ENCODE data around the gene NLGN1. TPM values are rescaled to one million over a fixed set of nuclear protein-coding genes. Genes with fewer than 3 reads are reported as not detected.

The NLGN1 gene
- total RNA-seq, 1 donor from 2014 or later, result 3.9 TPM

DNA sequence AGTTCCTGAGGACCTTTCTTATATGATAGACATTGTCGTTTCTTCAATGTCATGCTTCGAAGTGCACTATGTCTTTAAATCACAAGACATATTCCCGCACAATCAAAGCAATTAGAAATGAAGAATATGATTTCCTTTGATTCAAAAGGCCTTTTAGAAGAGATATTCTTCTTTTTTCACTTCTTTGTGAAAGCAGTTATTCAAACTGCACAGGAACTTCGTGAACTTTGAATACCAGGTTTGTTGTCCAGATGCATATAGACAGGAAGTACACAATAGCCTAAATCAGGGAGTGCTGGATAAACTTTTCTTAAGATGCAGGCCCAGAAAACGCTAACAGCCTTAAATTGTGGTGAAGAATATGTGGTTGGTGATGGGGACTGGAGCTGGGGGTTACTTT, 870.5 kb downstream of the NLGN1 start:
- ATAC-seq, result no peak
- H3K36me3 ChIP-seq, result no peaks in the 10 kb centered on the region

GRCh38 chr3:174268586-174268985, 871.0 kb downstream of the NLGN1 start:
- H3K4me3 ChIP-seq, result no peak overlapping the region
- intact Hi-C loops (cut with DNase I), result no loop called here
- H3K36me3 ChIP-seq, result no peaks in the 10 kb centered on the region
- no peak overlapping the region for H3K27ac ChIP-seq
- DNase-seq, result no peak
- no peak for TF ChIP-seq CTCF (IDR thresholded peaks at IDR 0.05)
- no peaks in the 10 kb centered on the region for H3K27me3 ChIP-seq (ENCODE audit: low read depth)
- no peaks in the 10 kb centered on the region for H3K9me3 ChIP-seq
- ATAC-seq, result no peak
- H3K4me1 ChIP-seq, result no peaks in the 10 kb centered on the region

More for the DNA sequence above, 870.5 kb downstream of the NLGN1 start:
- no peaks in the 10 kb centered on the region for H3K9me3 ChIP-seq
- no peak overlapping the region for H3K4me3 ChIP-seq
- no peak for TF ChIP-seq CTCF (IDR thresholded peaks at IDR 0.05)
- no peak overlapping the region for H3K27ac ChIP-seq
- H3K27me3 ChIP-seq (ENCODE audit: low read depth), result no peaks in the 10 kb centered on the region
- intact Hi-C loops (cut with DNase I), result no loop called here
- DNase-seq, result no peak
- no peaks in the 10 kb centered on the region for H3K4me1 ChIP-seq

GRCh38 chr3:174270841-174271240, 873.3 kb downstream of the NLGN1 start:
- no peak for TF ChIP-seq CTCF (IDR thresholded peaks at IDR 0.05)
- intact Hi-C loops (cut with DNase I), result no loop called here
- H3K36me3 ChIP-seq, result no peaks in the 10 kb centered on the region
- no peak overlapping the region for H3K4me3 ChIP-seq
- no peak overlapping the region for H3K27ac ChIP-seq
- H3K27me3 ChIP-seq (ENCODE audit: low read depth), result no peaks in the 10 kb centered on the region
- H3K9me3 ChIP-seq, result no peaks in the 10 kb centered on the region
- ATAC-seq (no peak), DNase-seq (no peak)
- no peaks in the 10 kb centered on the region for H3K4me1 ChIP-seq

DNA sequence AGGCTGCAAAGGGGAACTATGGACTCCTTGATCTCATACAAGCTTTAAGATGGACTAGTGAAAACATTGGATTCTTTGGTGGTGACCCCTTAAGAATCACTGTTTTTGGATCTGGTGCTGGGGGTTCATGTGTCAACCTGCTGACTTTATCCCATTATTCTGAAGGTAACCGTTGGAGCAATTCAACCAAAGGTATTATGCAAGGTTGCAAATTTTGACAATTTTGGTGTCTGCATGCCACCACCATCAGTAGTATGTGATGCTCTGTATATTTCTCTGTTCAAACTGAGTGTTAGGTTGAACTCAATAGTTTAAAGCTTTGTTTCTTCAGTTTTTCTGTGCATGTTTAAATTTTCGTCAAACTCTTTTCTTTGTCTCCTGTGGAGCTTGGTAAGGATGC, 877.8 kb downstream of the NLGN1 start:
- Histone ChIP-seq H3K4me3 (no peak overlapping the region), H3K9me3 (no peaks in the 10 kb centered on the region), H3K27ac (no peak overlapping the region), H3K4me1 (no peaks in the 10 kb centered on the region), H3K27me3 (ENCODE audit: low read depth) (no peaks in the 10 kb centered on the region), H3K36me3 (no peaks in the 10 kb centered on the region)
- no peak for TF ChIP-seq CTCF (IDR thresholded peaks at IDR 0.05)
- no peak for ATAC-seq
- intact Hi-C loops (cut with DNase I), result no loop called here
- no peak for DNase-seq

- H3K36me3 ChIP-seq, result no peaks in the 10 kb centered on the region
- H3K4me3 ChIP-seq, result no peak overlapping the region
- intact Hi-C loops (cut with DNase I), result no loop called here
- H3K27ac ChIP-seq, result no peak overlapping the region
- no peaks in the 10 kb centered on the region for H3K9me3 ChIP-seq
- ATAC-seq (no peak), DNase-seq (no peak)
- no peaks in the 10 kb centered on the region for H3K4me1 ChIP-seq
- no peaks in the 10 kb centered on the region for H3K27me3 ChIP-seq (ENCODE audit: low read depth)
- TF ChIP-seq CTCF (IDR thresholded peaks at IDR 0.05), result no peak
Measured at GRCh38 chr3:174276826-174277225, 879.3 kb downstream of the NLGN1 start.

- no peak for TF ChIP-seq CTCF (IDR thresholded peaks at IDR 0.05)
- Histone ChIP-seq H3K4me1 (no peaks in the 10 kb centered on the region), H3K4me3 (no peak overlapping the region), H3K9me3 (no peaks in the 10 kb centered on the region), H3K27ac (no peak overlapping the region), H3K36me3 (no peaks in the 10 kb centered on the region), H3K27me3 (ENCODE audit: low read depth) (no peaks in the 10 kb centered on the region)
- ATAC-seq (no peak), DNase-seq (no peak)
- intact Hi-C loops (cut with DNase I), result no loop called here
Measured at GRCh38 chr3:174278094-174278493, 880.5 kb downstream of the NLGN1 start.

All from lower lobe of right lung (tissue), 2 donors.